Tibial artery (tissue), 4 donors: ENCODE data around the gene GRID2.
"Not testable (repeated sequence)": the region's sequence is repeated elsewhere in the genome, so short reads cannot be mapped to it uniquely, and the experiment has no call there.

Source experiments
- DNase-seq, 2 donors: peaks; one replicate each; pipeline ENCODE4 v3.0.0-alpha.2; 2019
- H3K27ac ChIP-seq, 2 donors: fragments of 200-600 bp; sonication (generic) in 1 of 2; 1 replicate in 1 of 2; 2 replicates in 1 of 2; pipeline ENCODE4 v1.5.1; 2018 to 2019; ENCODE audit warnings: mild to moderate bottlenecking in 1 of 2
- H3K27me3 ChIP-seq, 2 donors: fragments of 200-600 bp; sonication (generic) in 1 of 2; one replicate each; pipeline versions ENCODE4 v1.5.1 to v1.6.0; 2016 to 2019
- H3K36me3 ChIP-seq, 3 donors: fragments of 200-600 bp; sonication (generic) in 2 of 3; one replicate each; pipeline ENCODE4 v1.5.1; 2016 to 2019; ENCODE audit warnings: mild to moderate bottlenecking in 2 of 3
- H3K4me1 ChIP-seq, 4 donors: fragments of 200-600 bp; sonication (generic) in 2 of 4; 1 replicate in 3 of 4; 2 replicates in 1 of 4; pipeline ENCODE4 v1.5.1; 2016 to 2019
- H3K4me3 ChIP-seq, 2 donors: fragments of 200-600 bp; sonication (generic) in 1 of 2; 1 replicate in 1 of 2; 2 replicates in 1 of 2; pipeline ENCODE4 v1.5.1; 2018 to 2019; ENCODE audit warnings: mild to moderate bottlenecking in 2 of 2
- H3K9me3 ChIP-seq, 3 donors: fragments of 200-600 bp; sonication (generic) in 1 of 3; one replicate each; pipeline ENCODE4 v1.5.1; 2016 to 2019
- CTCF ChIP-seq, 2 experiments: fragments of 200-600 bp in 1 of 2; fragments of 450-650 bp in 1 of 2; IDR thresholded peaks; one replicate each; pipeline ENCODE4 v1.5.1; 2017 to 2019; ENCODE audit warnings: antibody characterized with exemption in 2 of 2, mild to moderate bottlenecking in 1 of 2, moderate library complexity in 1 of 2
- intact Hi-C: fragments of 100-400 bp; cut with DNase I; formaldehyde crosslinking; loops from one replicate; pipeline ENCODE4 v1.15.0; 2023; ENCODE audit warnings: low total_unique reads

Gene GRID2

GRCh38 chr4:92399032-92399431 lies 95.3 kb downstream of the GRID2 start:
- DNase-seq, result no peak
- intact Hi-C loops, result no loop called here
- Histone ChIP-seq H3K4me1 (no peaks in the 10 kb centered on the region), H3K4me3 (no peak overlapping the region), H3K36me3 (no peaks in the 10 kb centered on the region), H3K27ac (no peak overlapping the region), H3K9me3 (no peaks in the 10 kb centered on the region), H3K27me3 (no peaks in the 10 kb centered on the region)
- no peak for TF ChIP-seq CTCF (IDR thresholded peaks at IDR 0.05)

- H3K27ac ChIP-seq, H3K36me3 ChIP-seq, H3K4me1 ChIP-seq, H3K9me3 ChIP-seq, H3K4me3 ChIP-seq, DNase-seq, H3K27me3 ChIP-seq, intact Hi-C loops: not testable (repeated sequence)
These were observed 99.8 kb downstream of the GRID2 start for GRCh38 chr4:92403525-92403924.

GRCh38 chr4:92406488-92406887 lies 102.7 kb downstream of the GRID2 start:
- no peaks in the 10 kb centered on the region for H3K27me3 ChIP-seq
- no peak overlapping the region for H3K4me3 ChIP-seq
- intact Hi-C loops, result no loop called here
- H3K4me1 ChIP-seq, result no peaks in the 10 kb centered on the region
- TF ChIP-seq CTCF (IDR thresholded peaks at IDR 0.05), result no peak
- H3K36me3 ChIP-seq, result no peaks in the 10 kb centered on the region
- DNase-seq, result no peak
- no peaks in the 10 kb centered on the region for H3K9me3 ChIP-seq
- no peak overlapping the region for H3K27ac ChIP-seq

- H3K27ac ChIP-seq, result no peak overlapping the region
- no peaks in the 10 kb centered on the region for H3K4me1 ChIP-seq
- DNase-seq, result no peak
- intact Hi-C loops, result no loop called here
- no peaks in the 10 kb centered on the region for H3K9me3 ChIP-seq
- H3K4me3 ChIP-seq, result no peak overlapping the region
- TF ChIP-seq CTCF (IDR thresholded peaks at IDR 0.05), result no peak
- no peaks in the 10 kb centered on the region for H3K27me3 ChIP-seq
- H3K36me3 ChIP-seq, result no peaks in the 10 kb centered on the region
These were observed 118.2 kb downstream of the GRID2 start for GRCh38 chr4:92421920-92422319.

GRCh38 chr4:92433272-92433758 lies 129.5 kb downstream of the GRID2 start:
- no peak for DNase-seq
- no peak for TF ChIP-seq CTCF (IDR thresholded peaks at IDR 0.05)
- H3K4me3 ChIP-seq, result no peak overlapping the region
- peaks cover 0 to 12% (median 0%) of the 10 kb centered on the region in 4 donors for H3K4me1 ChIP-seq
- H3K27me3 ChIP-seq, result no peaks in the 10 kb centered on the region
- H3K9me3 ChIP-seq, result no peaks in the 10 kb centered on the region
- H3K36me3 ChIP-seq, result no peaks in the 10 kb centered on the region
- intact Hi-C loops, result no loop called here
- H3K27ac ChIP-seq, result no peak overlapping the region

- H3K27me3 ChIP-seq, DNase-seq, H3K9me3 ChIP-seq, intact Hi-C loops, H3K27ac ChIP-seq, H3K36me3 ChIP-seq, H3K4me3 ChIP-seq: not testable (repeated sequence)
- peaks cover 0 to 12% (median 0%) of the 10 kb centered on the region in 4 donors for H3K4me1 ChIP-seq
These were observed 135.0 kb downstream of the GRID2 start for GRCh38 chr4:92438722-92439121.

- H3K27me3 ChIP-seq, H3K36me3 ChIP-seq, H3K9me3 ChIP-seq, intact Hi-C loops, H3K27ac ChIP-seq, DNase-seq, H3K4me3 ChIP-seq: not testable (repeated sequence)
- H3K4me1 ChIP-seq, result peaks cover 0 to 10% (median 0%) of the 10 kb centered on the region in 4 donors
These were observed 138.4 kb downstream of the GRID2 start for GRCh38 chr4:92442131-92442530.

- H3K9me3 ChIP-seq, H3K27ac ChIP-seq, H3K27me3 ChIP-seq, H3K36me3 ChIP-seq, H3K4me3 ChIP-seq, intact Hi-C loops, DNase-seq, H3K4me1 ChIP-seq: not testable (repeated sequence)
These were observed 140.5 kb downstream of the GRID2 start for GRCh38 chr4:92444143-92444843.
